Endothelial cell of umbilical vein (primary cell): Measurements from ENCODE around the gene NME4. TPM values are rescaled to one million over a fixed set of nuclear protein-coding genes. Genes with fewer than 3 reads are reported as not detected.

Source experiments
- BruUV-seq: library from RNA; stranded (reverse); fragments of 400-500 nt; replicated peaks from 2 replicates; lab custom pipeline; 2021; lab: Mats Ljungman, UMichigan
- CTCF ChIA-PET: fragments of 300-600, 350-600 bp; sonication (Branson Sonifier 250); formaldehyde crosslinking; loops from one replicate; lab custom pipeline; 2021; ENCODE audit warnings: antibody characterized with exemption, inconsistent platforms; lab: Charles Lee
- POLR2A ChIA-PET: fragments of 300-600, 350-600 bp; sonication (Branson Sonifier 250); formaldehyde crosslinking; loops from one replicate; lab custom pipeline; 2021; ENCODE audit warnings: antibody characterized with exemption, inconsistent platforms; lab: Charles Lee
- DNase-seq: peaks from one replicate; pipeline ENCODE4 v3.0.0-alpha.2; 2011; ENCODE audit warnings: low read depth, low spot score
- FAIRE-seq: peaks from 2 replicates; lab custom pipeline; 2011; peaks lifted over from hg19 to GRCh38; lab: Jason Lieb, UNC
- H2AFZ ChIP-seq: 2 replicates; pipeline ENCODE4 v1.6.0; 2012; ENCODE audit warnings: low read depth, low read length, control low read depth, inconsistent platforms
- H3K27ac ChIP-seq: 2 replicates; pipeline ENCODE4 v1.5.1; 2011; ENCODE audit warnings: low read depth, mild to moderate bottlenecking, control low read depth, low read length, moderate library complexity; ENCODE audit not compliant: insufficient read depth
- H3K27me3 ChIP-seq, 2 experiments: 2 replicates each; pipeline versions ENCODE4 v1.6.0 to v1.6.1; 2011; ENCODE audit warnings: low read length in 2 of 2, mixed read lengths in 1 of 2; ENCODE audit not compliant: control insufficient read depth in 2 of 2, insufficient read depth in 2 of 2
- H3K36me3 ChIP-seq, 2 experiments: 2 replicates in 1 of 2; 3 replicates in 1 of 2; pipeline ENCODE4 v1.5.1; 2011; ENCODE audit warnings: low read length in 2 of 2, mild to moderate bottlenecking in 1 of 2, moderate library complexity in 1 of 2; ENCODE audit not compliant: control insufficient read depth in 2 of 2, insufficient read depth in 2 of 2; ENCODE audit errors: extremely low read depth in 1 of 2
- H3K4me1 ChIP-seq: 3 replicates; pipeline ENCODE4 v1.5.1; 2011; ENCODE audit warnings: mild to moderate bottlenecking, low read length; ENCODE audit not compliant: control insufficient read depth, insufficient read depth; ENCODE audit errors: extremely low read depth
- H3K4me2 ChIP-seq: 2 replicates; pipeline ENCODE4 v1.6.1; 2011; ENCODE audit warnings: low read length, control low read depth, mixed read lengths; ENCODE audit not compliant: insufficient read depth
- H3K4me3 ChIP-seq, 3 experiments: fragments of 200-600 bp in 1 of 3; sonication (generic), shearing (Covaris generic) in 1 of 3; replicated peaks in 1 of 3; 2 replicates each; pipeline ENCODE4 v1.5.1; 2011 to 2016; ENCODE audit warnings: control low read depth in 3 of 3, low read length in 3 of 3, mild to moderate bottlenecking in 2 of 3, inconsistent platforms in 1 of 3, low read depth in 1 of 3, moderate library complexity in 1 of 3; ENCODE audit not compliant: insufficient read depth in 1 of 3
- H3K79me2 ChIP-seq: 2 replicates; pipeline ENCODE4 v1.6.0; 2012; ENCODE audit warnings: low read length, inconsistent platforms; ENCODE audit not compliant: control insufficient read depth, insufficient read depth
- H3K9ac ChIP-seq: replicated peaks from 2 replicates; pipeline ENCODE3; 2011; ENCODE audit warnings: low read length, control low read depth; ENCODE audit not compliant: insufficient read depth; ENCODE audit errors: extremely low read depth
- H3K9me1 ChIP-seq: replicated peaks from 3 replicates; pipeline ENCODE4 v1.6.0; 2011; ENCODE audit warnings: mild to moderate bottlenecking, low read length; ENCODE audit not compliant: control insufficient read depth, insufficient read depth; ENCODE audit errors: extremely low read depth
- H3K9me3 ChIP-seq: replicated peaks from 2 replicates; pipeline ENCODE4 v1.5.1; 2012; ENCODE audit warnings: low read length, inconsistent platforms; ENCODE audit not compliant: control insufficient read depth, insufficient read depth
- H4K20me1 ChIP-seq: replicated peaks from 2 replicates; pipeline ENCODE3; 2011; ENCODE audit warnings: mild to moderate bottlenecking, low read length; ENCODE audit not compliant: control insufficient read depth, insufficient read depth; ENCODE audit errors: extremely low read depth
- EZH2 ChIP-seq: IDR thresholded peaks from 2 replicates; pipeline ENCODE4 v1.6.1; 2012; ENCODE audit warnings: borderline replicate concordance, low read depth, mild to moderate bottlenecking, moderate library complexity, low read length, inconsistent platforms; ENCODE audit not compliant: severe bottlenecking
- FOS ChIP-seq: IDR thresholded peaks from 2 replicates; pipeline ENCODE4 v1.6.1; 2011; ENCODE audit warnings: mild to moderate bottlenecking, low read length, moderate library complexity, borderline replicate concordance; ENCODE audit not compliant: insufficient read depth
- GATA2 ChIP-seq: IDR thresholded peaks from 2 replicates; pipeline ENCODE4 v1.7.0; 2011; ENCODE audit warnings: low read depth, mild to moderate bottlenecking, moderate library complexity, mixed read lengths, low read length; ENCODE audit not compliant: insufficient read length, insufficient read depth
- JUN ChIP-seq: IDR thresholded peaks from 2 replicates; pipeline ENCODE4 v1.6.1; 2011; ENCODE audit warnings: borderline replicate concordance, low read depth; ENCODE audit not compliant: insufficient read length, insufficient read depth
- MYC ChIP-seq: IDR thresholded peaks from one replicate; pipeline ENCODE4 v1.6.1; 2011; ENCODE audit warnings: mild to moderate bottlenecking, low read depth, low read length
- POLR2A ChIP-seq: IDR thresholded peaks from 2 replicates; pipeline ENCODE4 v1.6.1; 2012; ENCODE audit warnings: low read depth, mild to moderate bottlenecking, control low read depth, low read length
- POLR2AphosphoS5 ChIP-seq: IDR thresholded peaks from 2 replicates; pipeline ENCODE4 v1.6.1; 2012; ENCODE audit warnings: low read depth, mild to moderate bottlenecking, control low read depth, low read length, moderate library complexity; ENCODE audit not compliant: insufficient read depth
- dilution Hi-C: fragments of 300-500 bp; cut with MboI; formaldehyde crosslinking; loops from one replicate; pipeline ENCODE4 v1.15.0; 2019; ENCODE audit warnings: low sequenced_read_pairs; ENCODE audit not compliant: extremely low pct_ligation_motif_present
- intact Hi-C: fragments of 100-400 bp; cut with micrococcal nuclease; formaldehyde crosslinking; loops from one replicate; pipeline ENCODE4 v1.10.0; 2022
- polyA plus RNA-seq, 4 experiments: library from polyadenylated mRNA; depleted of rRNA in 3 of 4; stranded (reverse) in 3 of 4; unstranded in 1 of 4; fragments of >200 nt; gene quantifications; 2 replicates each; pipeline versions ENCODE4 v1.2.1 to v1.2.3, GENCODE V29; 2011 to 2012; ENCODE audit warnings: missing spikeins in 1 of 4
- total RNA-seq: library from RNA; stranded (reverse); gene quantifications from 2 replicates; pipeline ENCODE4 v1.2.3, GENCODE V29; 2021
- TF ChIP-seq, protein P1 (sequence below): IDR thresholded peaks from 2 replicates; pipeline ENCODE4 v1.6.1; 2011; ENCODE audit not compliant: insufficient read depth, insufficient read length
- TF ChIP-seq, protein P2 (sequence below), 2 donors: IDR thresholded peaks; 1 replicate in 1 of 2; 2 replicates in 1 of 2; pipeline ENCODE4 v1.5.1; 2011; ENCODE audit warnings: low read length in 2 of 2, mild to moderate bottlenecking in 2 of 2, moderate library complexity in 2 of 2, control low read depth in 1 of 2, inconsistent platforms in 1 of 2, low read depth in 1 of 2; ENCODE audit not compliant: insufficient read depth in 1 of 2; ENCODE audit errors: extremely low read depth in 1 of 2

The NME4 gene
- total and polyA plus RNA-seq, 2 donors (not counting 3 experiments of a cell fraction or from before 2014, with no cell fraction given), result 170 to 264 TPM

DNA sequence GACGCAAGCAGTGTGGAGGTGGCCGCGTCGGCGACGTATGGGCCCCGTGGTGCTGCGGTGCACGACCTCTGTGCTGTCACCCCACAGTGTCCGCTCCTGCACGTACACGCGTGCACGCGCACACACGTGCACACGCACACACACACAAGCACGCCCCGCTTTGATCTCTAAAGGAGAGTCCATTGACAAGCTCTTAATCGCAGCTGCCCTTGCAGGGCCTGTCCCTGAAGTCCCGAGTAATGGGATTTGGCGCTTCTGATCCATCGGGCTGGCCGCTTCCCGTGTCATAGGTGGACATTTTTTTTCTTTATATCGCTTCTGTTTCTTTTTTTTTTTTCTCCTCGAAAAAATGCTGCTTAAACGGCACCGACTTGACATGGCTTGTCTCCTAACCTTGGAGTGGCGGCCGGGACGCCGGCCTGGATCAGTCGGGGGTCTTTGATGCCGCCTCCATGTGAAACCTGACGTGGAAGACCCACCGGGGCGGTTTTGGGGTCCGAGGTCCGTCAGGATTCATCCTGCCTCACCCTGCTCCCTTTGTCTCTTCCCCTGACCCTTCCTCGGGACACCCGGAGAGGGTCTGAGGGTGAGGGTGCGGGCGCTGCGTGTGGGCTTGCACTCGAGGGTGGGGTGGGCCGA lies 36.2 kb upstream of the NME4 start:
- ChIA-PET CTCF (interaction anchor here (1.6 to 4.8 kb wide), 7 partner anchors 10 to 295 kb away, joined by 7 to 130 read pairs (median 16); partner anchors contain the start of genes FAM234A and MRPL28), POLR2A (no interaction called here)
- no peak overlapping the region for H2AFZ ChIP-seq
- no peaks in the 10 kb centered on the region for H3K9me1 ChIP-seq
- H3K36me3 ChIP-seq, result no peaks in the 10 kb centered on the region
- no peaks in the 10 kb centered on the region for H3K79me2 ChIP-seq
- DNase-seq (no peak), FAIRE-seq (no peak)
- H3K27me3 ChIP-seq, result no peaks in the 10 kb centered on the region
- TF ChIP-seq GATA2 (no peak), FOS (no peak)
- no peaks in the 10 kb centered on the region for H3K4me1 ChIP-seq
- no peak overlapping the region for H3K4me2 ChIP-seq
- no peaks in the 10 kb centered on the region for H3K9me3 ChIP-seq
- dilution Hi-C loops (no loop called here), intact Hi-C loops (no loop called here)
- no peak overlapping the region for H3K9ac ChIP-seq
- H3K27ac ChIP-seq, result no peak overlapping the region
- BruUV-seq, result no TSS peak
- H3K4me3 ChIP-seq, result no peak overlapping the region
- H4K20me1 ChIP-seq, result no peaks in the 10 kb centered on the region

DNA sequence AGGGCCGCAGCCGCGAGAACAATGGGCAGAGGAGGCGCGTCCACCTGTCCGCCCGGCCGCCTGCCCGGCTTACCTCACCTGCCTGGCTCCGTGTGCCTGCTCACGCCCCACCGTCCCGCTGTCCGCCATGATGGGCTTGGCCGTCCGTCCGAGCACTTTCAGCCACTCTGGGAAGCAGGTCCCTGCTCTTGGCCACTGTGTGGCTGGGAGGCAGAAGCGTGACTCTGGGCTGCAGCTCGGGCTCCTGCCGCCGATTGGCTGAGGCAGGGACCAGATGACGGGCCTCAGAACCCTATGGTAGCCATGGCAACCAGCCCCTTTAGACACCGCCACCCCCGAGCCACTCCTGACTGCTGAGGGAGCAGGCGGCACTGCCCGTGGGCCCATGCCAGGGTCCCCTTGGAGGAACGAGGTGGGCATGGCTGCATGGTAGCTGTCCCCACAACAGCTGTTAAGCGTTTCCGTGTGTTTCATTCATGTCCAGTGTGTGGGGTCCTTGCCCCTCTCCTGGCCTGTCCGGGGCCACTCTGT lies 35.6 kb upstream of the NME4 start:
- ChIA-PET CTCF (interaction anchor here (0.6 to 4.8 kb wide), 23 partner anchors 9 to 308 kb away, joined by 3 to 130 read pairs (median 7); partner anchors contain the start of genes FAM234A, HBQ1, LUC7L and MRPL28), POLR2A (no interaction called here)
- Histone ChIP-seq H3K27me3 (no peaks in the 10 kb centered on the region), H3K9ac (no peak overlapping the region), H4K20me1 (no peaks in the 10 kb centered on the region), H3K4me1 (no peaks in the 10 kb centered on the region), H3K4me3 (no peak overlapping the region), H2AFZ (no peak overlapping the region), H3K27ac (no peak overlapping the region), H3K79me2 (no peaks in the 10 kb centered on the region), H3K9me3 (no peaks in the 10 kb centered on the region), H3K4me2 (no peak overlapping the region), H3K36me3 (peaks cover 0 to 2% of the 10 kb centered on the region in 2 experiments), H3K9me1 (no peaks in the 10 kb centered on the region)
- TF ChIP-seq JUN (no peak), POLR2AphosphoS5 (no peak), EZH2 (no peak), MYC (no peak), GATA2 (no peak), FOS (no peak), POLR2A (no peak)
- TF ChIP-seq, protein P1, sequence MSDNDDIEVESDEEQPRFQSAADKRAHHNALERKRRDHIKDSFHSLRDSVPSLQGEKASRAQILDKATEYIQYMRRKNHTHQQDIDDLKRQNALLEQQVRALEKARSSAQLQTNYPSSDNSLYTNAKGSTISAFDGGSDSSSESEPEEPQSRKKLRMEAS, result no peak
- TF ChIP-seq, protein P2, sequence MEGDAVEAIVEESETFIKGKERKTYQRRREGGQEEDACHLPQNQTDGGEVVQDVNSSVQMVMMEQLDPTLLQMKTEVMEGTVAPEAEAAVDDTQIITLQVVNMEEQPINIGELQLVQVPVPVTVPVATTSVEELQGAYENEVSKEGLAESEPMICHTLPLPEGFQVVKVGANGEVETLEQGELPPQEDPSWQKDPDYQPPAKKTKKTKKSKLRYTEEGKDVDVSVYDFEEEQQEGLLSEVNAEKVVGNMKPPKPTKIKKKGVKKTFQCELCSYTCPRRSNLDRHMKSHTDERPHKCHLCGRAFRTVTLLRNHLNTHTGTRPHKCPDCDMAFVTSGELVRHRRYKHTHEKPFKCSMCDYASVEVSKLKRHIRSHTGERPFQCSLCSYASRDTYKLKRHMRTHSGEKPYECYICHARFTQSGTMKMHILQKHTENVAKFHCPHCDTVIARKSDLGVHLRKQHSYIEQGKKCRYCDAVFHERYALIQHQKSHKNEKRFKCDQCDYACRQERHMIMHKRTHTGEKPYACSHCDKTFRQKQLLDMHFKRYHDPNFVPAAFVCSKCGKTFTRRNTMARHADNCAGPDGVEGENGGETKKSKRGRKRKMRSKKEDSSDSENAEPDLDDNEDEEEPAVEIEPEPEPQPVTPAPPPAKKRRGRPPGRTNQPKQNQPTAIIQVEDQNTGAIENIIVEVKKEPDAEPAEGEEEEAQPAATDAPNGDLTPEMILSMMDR (IDR thresholded peaks at IDR 0.05; ENCODE audit: extremely low read depth in 1 of 2, insufficient read depth in 1 of 2, low read depth in 1 of 2, low read length in 2 of 2), result no peak
- no TSS peak for BruUV-seq
- DNase-seq (no peak), FAIRE-seq (no peak)
- dilution Hi-C loops (no loop called here), intact Hi-C loops (no loop called here)
